Stimulated activated CD4-positive, alpha-beta T cell treated with anti-CD3 and anti-CD28 coated beads, Interleukin-1b, Interleukin-23, amount 100 ng/mL, for 4 hours (primary cell): ENCODE results near the gene SUSD6.

Experiments used
- DNase-seq, 2 donors: peaks; one replicate each; pipeline ENCODE4 v3.0.0-alpha.2; 2020; ENCODE audit warnings: low read depth in 2 of 2

The SUSD6 gene

DNA sequence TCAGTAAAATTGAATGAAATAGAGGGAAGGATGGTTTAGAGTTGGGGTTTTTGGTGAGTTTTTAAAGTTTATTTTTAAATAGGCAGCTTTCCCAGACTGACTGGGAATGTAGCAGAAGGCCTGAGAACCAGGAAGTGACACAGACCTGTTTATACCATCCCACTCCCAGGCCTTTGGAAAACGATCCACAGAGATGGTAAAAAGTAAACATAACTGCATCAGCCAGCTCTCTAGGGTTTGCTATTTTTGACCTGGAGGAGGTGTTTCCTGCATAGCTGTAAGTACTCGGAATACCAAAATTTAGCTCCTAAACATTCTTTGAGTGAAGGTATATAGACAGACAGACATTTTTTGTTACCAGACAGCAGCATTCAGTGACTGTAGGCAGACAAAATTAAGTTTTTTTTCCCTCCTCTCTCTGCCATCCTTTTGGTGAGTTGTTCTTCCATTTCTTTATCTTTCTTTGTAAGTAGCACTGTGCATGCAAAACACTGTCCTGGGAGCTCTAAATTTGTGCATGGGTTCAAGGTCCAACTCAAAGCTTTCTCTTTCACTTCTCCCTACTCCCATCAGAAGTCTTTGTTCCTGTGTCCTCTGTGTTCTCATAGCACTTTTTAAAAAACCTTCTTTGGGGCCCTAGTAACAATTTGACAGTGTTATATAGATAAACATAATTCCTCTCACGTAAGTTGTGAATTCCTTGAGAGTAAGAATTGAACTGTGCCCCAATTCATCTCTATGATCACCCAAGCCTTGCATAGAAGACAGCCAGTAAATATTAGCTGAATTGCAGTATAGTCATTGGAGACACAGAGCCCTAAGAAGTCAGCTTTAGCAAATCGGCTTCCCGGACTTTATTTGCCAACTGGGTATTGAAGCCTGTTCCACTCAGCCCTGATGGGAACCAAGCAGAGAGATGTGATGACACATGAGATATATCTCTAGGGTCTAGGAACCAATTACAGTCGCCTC is 37.4 kb downstream of the SUSD6 start:
- DNase-seq, result no peak

GRCh38 chr14:69650948-69651369 is 39.6 kb downstream of the SUSD6 start:
- no peak for DNase-seq

DNA sequence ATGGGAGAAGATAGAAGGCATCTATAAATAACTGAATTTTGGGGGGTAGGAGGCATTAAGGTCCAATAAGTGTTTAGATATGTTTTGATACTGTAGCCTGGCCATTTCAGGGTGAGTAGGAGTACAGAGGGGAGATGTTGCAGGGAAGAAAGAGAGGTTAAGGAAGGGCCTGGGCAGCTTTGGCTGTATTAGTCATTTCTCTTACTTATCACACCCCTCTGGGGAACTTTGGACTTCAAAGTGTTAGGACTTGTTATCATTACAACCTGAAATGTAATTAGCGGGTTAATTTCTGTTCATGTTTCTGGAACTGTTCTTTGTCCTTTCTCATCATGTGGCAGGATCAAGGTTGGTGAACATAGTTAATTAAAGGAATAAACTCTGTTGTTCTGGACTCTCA is 40.3 kb downstream of the SUSD6 start:
- DNase-seq, result no peak

GRCh38 chr14:69652942-69653684 is 41.7 kb downstream of the SUSD6 start:
- no peak for DNase-seq

GRCh38 chr14:69654116-69654515 is 42.7 kb downstream of the SUSD6 start:
- DNase-seq, result no peak

DNA sequence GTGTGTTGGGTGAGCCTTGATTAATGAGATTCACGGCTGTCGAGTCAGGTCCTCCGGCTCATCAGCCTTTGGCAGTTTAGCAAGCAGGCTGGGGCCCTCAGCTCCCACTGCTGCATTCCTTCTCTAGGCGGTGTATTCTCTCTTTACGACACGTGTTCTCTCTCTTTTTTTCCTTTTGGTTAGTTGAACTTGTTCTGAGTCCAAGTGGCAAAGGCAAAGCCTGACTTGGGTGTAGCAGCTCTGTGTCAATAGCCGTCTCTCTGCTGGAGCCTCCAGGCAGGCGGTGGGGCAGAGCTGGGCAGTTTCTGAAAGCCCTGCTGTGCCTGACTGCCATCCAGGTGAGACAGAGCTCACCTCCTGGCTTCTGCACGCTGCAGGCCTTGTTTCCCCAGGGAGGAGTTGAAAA is 46.6 kb downstream of the SUSD6 start:
- no peak for DNase-seq

DNA sequence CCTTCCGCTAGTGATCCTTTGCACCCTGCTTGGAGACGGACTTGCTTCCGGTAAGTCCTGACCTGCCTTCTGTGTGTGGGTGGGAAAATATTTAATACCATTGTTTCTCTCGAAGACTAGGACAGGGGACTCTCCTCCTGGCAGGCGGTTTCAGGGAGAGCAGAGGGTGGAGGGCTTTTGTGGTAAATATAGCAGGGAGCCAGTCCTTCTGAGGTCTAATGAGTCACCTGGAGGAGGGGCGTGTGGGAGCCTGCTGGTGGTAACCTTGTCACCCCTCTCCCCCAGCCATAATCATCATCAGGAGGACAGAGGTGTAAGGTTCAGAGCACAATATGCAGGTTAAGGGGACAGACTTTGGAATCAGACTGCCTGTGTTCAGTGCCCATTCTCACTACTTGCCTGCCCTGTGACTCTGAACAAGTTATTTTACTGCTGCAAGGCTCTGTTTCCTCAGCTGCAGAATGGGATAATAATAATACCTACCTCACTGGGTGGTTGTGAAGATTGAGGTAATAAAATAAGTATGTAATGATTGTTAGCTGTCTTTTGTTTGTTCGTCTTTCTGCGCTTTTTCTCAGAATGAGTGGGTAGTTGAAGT is 47.4 kb downstream of the SUSD6 start:
- no peak for DNase-seq

DNA sequence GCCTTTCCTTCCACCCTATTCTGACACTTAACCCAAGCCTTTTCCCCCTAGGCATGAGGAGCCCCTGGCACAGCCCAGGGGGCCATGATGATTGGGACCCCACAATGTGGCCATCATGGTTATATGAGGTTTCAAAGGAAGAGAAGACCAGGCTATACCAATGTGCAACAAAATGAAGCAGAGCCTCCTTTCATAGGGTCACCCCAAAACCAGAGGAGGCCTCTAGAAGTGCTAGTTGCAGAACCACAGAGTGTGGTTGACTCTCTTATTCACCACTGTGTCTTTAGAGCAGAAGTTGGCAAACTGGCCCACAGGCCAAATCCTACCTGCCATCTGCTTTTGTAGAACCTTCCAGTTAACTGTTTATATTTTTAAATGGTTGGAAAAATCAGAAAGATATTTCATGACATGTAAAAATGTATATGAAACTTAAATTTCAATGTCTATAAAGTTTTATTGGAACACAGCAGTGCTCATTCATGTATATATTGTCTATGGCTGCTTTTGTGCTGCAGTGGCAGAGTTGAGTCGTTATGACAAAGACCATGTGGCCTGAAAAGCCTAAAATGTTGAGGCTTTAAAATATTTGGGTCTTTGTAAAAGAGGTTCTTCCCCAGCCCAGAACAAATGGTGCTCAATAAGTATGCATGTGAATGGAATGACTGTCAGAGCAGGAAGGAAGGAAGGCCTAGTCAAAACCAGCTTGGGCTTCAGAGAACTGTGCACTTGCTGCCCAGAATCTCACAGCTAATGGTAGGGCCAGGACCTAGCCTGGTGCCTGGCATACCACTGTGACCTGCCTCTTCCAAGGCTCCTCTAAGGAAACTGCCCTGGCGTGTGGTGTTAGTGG is 49.2 kb downstream of the SUSD6 start:
- DNase-seq, result no peak

DNA sequence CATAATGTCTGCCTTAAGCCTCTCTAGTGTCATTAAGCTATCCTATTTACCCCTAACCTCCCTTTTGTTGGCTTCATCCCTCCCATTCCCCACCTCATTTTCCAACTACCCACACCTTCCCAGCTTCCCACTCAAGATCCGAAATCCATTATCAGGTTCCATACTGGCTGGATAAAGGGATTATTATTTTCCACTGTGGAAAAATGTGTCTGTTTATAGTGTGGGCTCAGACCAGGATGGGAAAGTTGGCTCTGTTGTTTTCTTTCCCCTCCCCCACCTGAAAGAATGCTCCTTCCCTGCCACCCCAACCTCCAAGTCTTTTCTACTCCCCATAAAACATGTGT is 49.8 kb downstream of the SUSD6 start:
- DNase-seq, result no peak

DNA sequence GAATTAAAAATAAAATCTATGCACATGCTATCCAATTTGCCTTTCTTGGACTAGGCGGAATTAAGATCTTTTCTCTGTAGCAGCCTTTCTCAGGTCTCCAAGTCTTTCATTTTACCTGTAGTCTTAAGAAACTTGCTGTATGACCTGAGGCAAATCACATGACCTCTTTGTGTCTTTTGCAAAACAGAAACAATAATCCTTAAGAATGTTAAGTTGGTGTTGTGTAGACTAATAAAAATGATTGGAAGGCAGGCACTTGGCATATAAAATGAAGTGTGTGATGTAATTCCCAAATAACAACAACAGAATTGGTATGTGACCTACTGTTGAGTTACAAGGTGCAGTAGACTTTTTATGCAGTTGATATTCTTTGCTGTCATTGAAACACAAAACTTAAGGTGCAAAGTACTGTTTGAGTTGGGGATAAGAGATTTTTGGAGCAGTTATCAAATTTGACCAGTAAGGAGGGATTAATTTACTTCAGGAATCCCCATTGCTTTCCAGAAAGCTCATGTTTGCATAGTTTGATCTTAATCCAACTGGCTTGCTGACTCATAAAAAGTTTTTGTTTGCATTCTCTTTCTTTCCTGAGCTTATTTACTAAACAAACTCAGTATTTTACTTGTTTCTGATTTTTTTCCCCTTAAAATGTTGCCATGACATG is 51.4 kb downstream of the SUSD6 start:
- DNase-seq, result no peak

DNA sequence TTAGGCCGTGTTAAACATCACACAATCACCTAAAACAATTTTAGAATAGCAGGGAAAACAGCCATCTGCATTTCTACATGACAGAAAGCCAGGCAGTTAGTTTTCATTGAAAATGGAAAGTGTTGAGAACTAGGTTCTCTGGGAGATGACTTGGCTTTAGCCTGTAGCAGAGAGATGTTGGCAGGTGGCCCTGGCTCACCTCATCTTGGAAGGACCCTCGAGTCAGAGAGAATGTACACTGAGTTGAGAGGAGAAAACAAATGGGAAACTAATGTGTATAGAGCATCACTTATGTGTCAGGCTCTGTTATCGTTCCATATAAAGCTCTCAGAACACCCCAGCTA is 51.9 kb downstream of the SUSD6 start:
- DNase-seq, result no peak

DNA sequence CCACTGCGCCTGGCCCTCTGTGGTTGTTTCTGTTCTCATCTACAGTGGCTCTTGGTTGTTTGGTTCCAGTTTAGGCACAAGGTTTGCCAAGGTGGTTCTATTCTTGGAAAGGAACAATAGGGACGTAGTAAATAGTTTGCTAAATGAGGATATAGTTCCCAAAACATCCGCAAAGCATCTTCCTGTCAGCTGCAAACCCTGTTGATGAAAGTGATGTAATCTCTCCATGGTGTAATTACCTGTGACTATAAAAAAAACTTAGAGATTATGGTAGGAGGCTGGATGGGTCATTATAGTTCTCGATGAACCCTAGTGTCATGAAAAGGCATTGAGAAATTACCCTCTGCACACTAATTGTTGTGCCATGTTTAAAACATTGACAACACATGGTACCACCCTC is 52.9 kb downstream of the SUSD6 start:
- DNase-seq, result no peak

GRCh38 chr14:69664865-69665526 is 53.6 kb downstream of the SUSD6 start:
- no peak for DNase-seq

DNA sequence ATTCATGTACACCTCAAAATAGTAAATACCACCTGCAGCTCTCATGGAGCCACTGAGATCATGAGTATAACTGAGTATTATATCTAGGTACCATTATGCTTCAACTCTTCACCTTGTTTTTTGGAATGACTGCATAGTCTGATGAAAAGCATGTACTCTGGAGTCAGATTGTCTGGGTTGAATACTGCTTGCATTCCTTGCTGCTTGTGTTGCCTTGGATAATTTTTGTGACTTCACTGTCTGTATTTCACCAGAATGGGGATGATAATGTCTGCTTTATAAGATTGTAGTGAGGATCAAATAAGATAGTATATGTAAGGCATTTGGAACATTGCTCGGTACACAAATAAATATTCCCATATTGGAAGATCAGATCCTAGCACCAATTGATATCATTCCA is 54.2 kb downstream of the SUSD6 start:
- DNase-seq, result no peak

GRCh38 chr14:69666112-69666511 is 54.7 kb downstream of the SUSD6 start:
- no peak for DNase-seq

GRCh38 chr14:69666690-69667211 is 55.4 kb downstream of the SUSD6 start:
- DNase-seq, result no peak

GRCh38 chr14:69667938-69668335 is 56.5 kb downstream of the SUSD6 start:
- no peak for DNase-seq

- DNase-seq, result no peak
Observed at GRCh38 chr14:69669375-69669774, 58.0 kb downstream of the SUSD6 start.

DNA sequence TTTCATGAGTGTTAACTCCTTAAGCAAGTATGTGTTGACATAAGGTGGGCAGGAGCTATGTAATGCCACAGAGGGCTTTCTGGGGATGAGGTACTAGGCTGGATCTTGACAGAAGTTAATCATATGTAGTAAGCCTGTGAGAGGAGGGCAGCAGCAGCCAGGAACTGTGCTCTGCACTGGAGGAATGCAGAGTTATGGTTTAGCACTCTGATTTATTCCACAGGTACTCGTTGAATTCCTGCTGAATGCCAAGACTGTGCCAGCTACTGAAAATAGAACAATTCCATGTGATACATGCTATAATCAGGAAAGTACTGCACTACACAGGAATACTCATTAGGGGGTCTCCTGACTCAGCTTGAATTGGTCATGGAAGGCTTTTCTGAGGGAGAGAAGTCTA is 58.7 kb downstream of the SUSD6 start:
- DNase-seq, result no peak

DNA sequence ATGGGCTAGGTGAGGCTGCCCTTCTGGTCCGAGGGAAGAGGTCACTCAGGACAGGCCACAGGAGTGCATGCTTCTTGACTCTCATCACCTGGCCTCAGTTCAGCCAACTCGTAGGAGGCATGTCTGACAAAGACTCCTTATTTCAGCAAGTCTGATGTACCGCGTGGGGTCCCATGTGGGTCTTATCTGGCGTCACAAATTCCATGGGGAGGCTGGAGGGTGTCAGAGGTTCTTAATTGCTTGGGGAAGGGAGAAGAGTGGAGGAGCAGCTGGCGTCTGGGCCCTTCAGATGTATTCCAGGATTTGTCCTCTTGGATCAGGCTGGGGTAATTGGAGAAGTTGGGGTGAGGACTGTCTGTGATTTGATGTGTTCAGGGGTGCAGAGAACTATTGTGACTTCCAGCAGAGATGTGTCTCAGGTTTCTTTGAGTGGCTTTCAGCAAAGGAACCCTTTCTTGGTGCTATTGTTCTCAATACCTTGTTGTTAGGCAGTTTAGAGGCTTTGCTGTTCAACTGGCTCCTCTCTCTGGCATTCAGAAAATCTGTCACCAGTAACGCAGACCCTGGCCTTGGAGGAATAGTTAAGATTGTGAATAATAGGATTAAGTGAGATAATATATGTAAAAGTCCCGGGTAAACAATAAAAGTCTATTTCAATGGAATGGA is 60.1 kb downstream of the SUSD6 start:
- no peak for DNase-seq
